Uterus (tissue), 4 donors: ENCODE results near the gene BDKRB2. TPM values are rescaled to one million over a fixed set of nuclear protein-coding genes. Genes with fewer than 3 reads are reported as not detected.
A peak's percentile ranks its signal among the peaks of the same experiment; 100 is the strongest.

ENCODE experiments used
- DNase-seq, 2 donors: peaks; one replicate each; pipeline ENCODE4 v3.0.0-alpha.2; 2019 to 2020
- H3K27ac ChIP-seq, 2 donors: fragments of 200-600 bp; sonication (generic); 1 replicate in 1 of 2; 2 replicates in 1 of 2; pipeline ENCODE4 v1.5.1; 2016 to 2018
- H3K27me3 ChIP-seq, 2 donors: fragments of 200-600 bp; sonication (generic); one replicate each; pipeline ENCODE4 v1.5.1; 2018 to 2019; ENCODE audit warnings: control low read depth in 1 of 2
- H3K36me3 ChIP-seq, 2 donors: fragments of 200-600 bp; sonication (generic); one replicate each; pipeline ENCODE4 v1.5.1; 2019; ENCODE audit warnings: control low read depth in 1 of 2
- H3K4me1 ChIP-seq, 2 donors: fragments of 200-600 bp; sonication (generic); one replicate each; pipeline ENCODE4 v1.5.1; 2018 to 2019; ENCODE audit warnings: control low read depth in 1 of 2
- H3K4me3 ChIP-seq, 2 donors: fragments of 200-600 bp; sonication (generic); 1 replicate in 1 of 2; 2 replicates in 1 of 2; pipeline ENCODE4 v1.5.1; 2018 to 2019; ENCODE audit warnings: mild to moderate bottlenecking in 1 of 2
- H3K9me3 ChIP-seq, 2 donors: fragments of 200-600 bp; sonication (generic); one replicate each; pipeline ENCODE4 v1.5.1; 2019; ENCODE audit warnings: control low read depth in 1 of 2
- POLR2A ChIP-seq, 2 donors: fragments of 450-650 bp; IDR thresholded peaks; one replicate each; pipeline ENCODE4 v1.6.1; 2016; ENCODE audit warnings: antibody characterized with exemption in 2 of 2, mild to moderate bottlenecking in 1 of 2, moderate library complexity in 1 of 2
- intact Hi-C: fragments of 100-400 bp; cut with DNase I; formaldehyde crosslinking; loops from one replicate; pipeline ENCODE4 v1.15.1; 2023; ENCODE audit warnings: low total_unique reads
- total RNA-seq, 4 donors: library from RNA; depleted of rRNA in 3 of 4; stranded (reverse); fragments of >200 nt in 3 of 4; gene quantifications; one replicate each; pipeline versions ENCODE4 v1.1.0 to v1.2.4, GENCODE V29; 2014 to 2023
- TF ChIP-seq, protein P1 (sequence below), 4 experiments: fragments of 200-600 bp in 2 of 4; fragments of 450-650 bp in 2 of 4; sonication (generic) in 2 of 4; IDR thresholded peaks; one replicate each; pipeline ENCODE4 v1.5.1; 2016 to 2019; ENCODE audit warnings: antibody characterized with exemption in 4 of 4, mild to moderate bottlenecking in 2 of 4, moderate library complexity in 1 of 4
- donor health status: DM: yes; HTN: yes; CAD: no.

BDKRB2 gene
- total RNA-seq, 4 donors from 2014 or later = 4.4 to 34.6 (median 11.1) TPM

DNA sequence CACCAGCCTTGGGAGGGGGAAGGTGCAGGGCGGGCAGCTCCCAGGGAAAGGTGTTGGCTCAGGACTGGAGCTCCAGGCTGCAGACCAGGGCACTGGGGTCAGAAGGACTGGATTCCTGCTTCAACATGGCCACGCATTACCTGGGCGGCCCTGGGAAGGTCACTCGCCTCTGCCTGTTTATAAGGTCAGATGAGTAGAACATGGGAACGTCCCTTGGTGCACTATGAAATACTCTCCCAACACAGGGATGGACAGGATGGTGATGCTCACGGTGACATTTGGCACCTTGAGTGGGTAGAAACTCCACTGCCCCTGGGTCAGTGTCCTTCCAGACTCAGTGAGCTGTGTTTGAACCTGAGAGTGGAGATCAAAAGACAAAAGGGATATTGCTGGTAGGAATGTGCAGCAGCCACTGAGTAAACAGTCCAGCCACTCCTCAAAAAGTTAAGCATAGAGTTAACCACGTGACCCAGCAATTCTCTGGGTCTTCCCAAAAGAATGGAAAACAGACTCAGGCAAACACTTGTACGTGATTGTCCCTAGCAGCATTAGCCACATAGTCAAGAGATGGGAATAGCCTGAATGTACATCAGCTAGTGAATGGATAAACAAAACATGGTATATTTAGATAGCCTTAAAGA lies 9.1 kb upstream of the BDKRB2 start:
- H3K27ac ChIP-seq = no peak overlapping the region
- no peaks in the 10 kb centered on the region for H3K36me3 ChIP-seq
- intact Hi-C loops = no loop called here
- TF ChIP-seq POLR2A (IDR thresholded peaks at IDR 0.05) = no peak
- TF ChIP-seq, protein P1, sequence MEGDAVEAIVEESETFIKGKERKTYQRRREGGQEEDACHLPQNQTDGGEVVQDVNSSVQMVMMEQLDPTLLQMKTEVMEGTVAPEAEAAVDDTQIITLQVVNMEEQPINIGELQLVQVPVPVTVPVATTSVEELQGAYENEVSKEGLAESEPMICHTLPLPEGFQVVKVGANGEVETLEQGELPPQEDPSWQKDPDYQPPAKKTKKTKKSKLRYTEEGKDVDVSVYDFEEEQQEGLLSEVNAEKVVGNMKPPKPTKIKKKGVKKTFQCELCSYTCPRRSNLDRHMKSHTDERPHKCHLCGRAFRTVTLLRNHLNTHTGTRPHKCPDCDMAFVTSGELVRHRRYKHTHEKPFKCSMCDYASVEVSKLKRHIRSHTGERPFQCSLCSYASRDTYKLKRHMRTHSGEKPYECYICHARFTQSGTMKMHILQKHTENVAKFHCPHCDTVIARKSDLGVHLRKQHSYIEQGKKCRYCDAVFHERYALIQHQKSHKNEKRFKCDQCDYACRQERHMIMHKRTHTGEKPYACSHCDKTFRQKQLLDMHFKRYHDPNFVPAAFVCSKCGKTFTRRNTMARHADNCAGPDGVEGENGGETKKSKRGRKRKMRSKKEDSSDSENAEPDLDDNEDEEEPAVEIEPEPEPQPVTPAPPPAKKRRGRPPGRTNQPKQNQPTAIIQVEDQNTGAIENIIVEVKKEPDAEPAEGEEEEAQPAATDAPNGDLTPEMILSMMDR (IDR thresholded peaks at IDR 0.05) = no peak
- no peak overlapping the region for H3K4me3 ChIP-seq
- DNase-seq = no peak
- H3K9me3 ChIP-seq = no peaks in the 10 kb centered on the region
- H3K27me3 ChIP-seq = no peaks in the 10 kb centered on the region
- H3K4me1 ChIP-seq = no peaks in the 10 kb centered on the region

DNA sequence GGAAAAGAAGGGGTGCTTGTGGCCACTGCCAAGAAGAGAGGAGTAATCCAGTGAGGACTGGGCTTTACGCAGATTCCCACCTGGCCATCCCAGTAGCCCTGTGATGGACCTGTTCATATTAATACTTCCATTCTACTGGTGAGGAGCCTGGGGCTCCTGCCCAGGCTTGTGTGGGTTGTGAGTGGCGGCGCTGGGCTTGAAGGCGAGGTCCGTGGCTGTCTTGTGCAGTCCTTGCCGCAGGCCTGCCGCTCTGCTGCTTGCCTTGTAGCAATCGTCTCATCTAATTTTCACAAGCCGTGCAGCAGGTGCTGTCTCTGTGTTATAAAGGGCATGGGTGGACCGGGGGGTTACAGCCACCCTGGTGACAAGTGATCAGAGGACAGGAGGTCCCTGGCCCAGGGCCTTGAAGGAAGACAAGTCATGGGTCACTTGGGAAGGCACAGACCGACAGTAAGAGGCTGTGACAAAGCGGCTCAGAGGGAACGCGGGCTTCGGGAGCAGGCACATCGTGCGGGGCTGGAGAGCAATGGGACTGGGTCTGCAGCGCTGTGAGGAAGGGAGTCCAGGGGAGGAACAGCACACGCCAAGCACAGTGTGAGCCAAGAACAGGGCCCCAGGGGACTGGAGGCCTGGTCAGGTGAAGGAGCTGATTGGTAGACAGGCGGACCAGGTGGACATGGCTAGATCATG lies 7.3 kb upstream of the BDKRB2 start:
- intact Hi-C loops = no loop called here
- TF ChIP-seq, protein P1 (IDR thresholded peaks at IDR 0.05) = no peak
- TF ChIP-seq POLR2A (IDR thresholded peaks at IDR 0.05) = no peak
- H3K4me1 ChIP-seq = no peaks in the 10 kb centered on the region
- DNase-seq = no peak
- no peak overlapping the region for H3K4me3 ChIP-seq
- H3K27me3 ChIP-seq = no peaks in the 10 kb centered on the region
- peak overlapping the region in 1 of 2 donors; percentile 63 for H3K27ac ChIP-seq
- no peaks in the 10 kb centered on the region for H3K9me3 ChIP-seq
- H3K36me3 ChIP-seq = no peaks in the 10 kb centered on the region

DNA sequence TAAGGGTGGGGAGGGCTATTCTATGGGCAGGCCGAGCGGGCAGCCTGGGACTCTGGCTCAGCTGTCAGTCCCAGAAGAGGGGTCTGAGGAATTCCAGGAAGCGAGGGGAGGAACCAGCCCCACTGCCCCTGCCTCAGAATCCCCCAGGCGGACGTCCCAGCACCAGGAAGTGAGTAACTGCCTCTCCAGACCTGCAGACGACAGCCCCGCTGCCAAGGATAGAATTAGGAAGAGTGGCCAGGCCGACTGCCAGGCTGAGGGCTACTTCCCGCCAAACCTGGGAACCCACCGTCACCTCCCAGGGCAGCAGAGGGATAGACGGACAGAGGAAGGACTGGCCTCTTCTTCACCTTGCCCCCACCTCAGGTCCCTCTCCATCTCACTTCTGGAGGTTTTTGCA lies 6.7 kb upstream of the BDKRB2 start:
- no peak for TF ChIP-seq POLR2A (IDR thresholded peaks at IDR 0.05)
- TF ChIP-seq, protein P1 (IDR thresholded peaks at IDR 0.05) = no peak
- H3K27ac ChIP-seq = peak overlapping the region; percentile 34 to 63
- H3K27me3 ChIP-seq = no peaks in the 10 kb centered on the region
- H3K36me3 ChIP-seq = no peaks in the 10 kb centered on the region
- H3K9me3 ChIP-seq = no peaks in the 10 kb centered on the region
- intact Hi-C loops = no loop called here
- no peaks in the 10 kb centered on the region for H3K4me1 ChIP-seq
- no peak overlapping the region for H3K4me3 ChIP-seq
- DNase-seq = no peak

DNA sequence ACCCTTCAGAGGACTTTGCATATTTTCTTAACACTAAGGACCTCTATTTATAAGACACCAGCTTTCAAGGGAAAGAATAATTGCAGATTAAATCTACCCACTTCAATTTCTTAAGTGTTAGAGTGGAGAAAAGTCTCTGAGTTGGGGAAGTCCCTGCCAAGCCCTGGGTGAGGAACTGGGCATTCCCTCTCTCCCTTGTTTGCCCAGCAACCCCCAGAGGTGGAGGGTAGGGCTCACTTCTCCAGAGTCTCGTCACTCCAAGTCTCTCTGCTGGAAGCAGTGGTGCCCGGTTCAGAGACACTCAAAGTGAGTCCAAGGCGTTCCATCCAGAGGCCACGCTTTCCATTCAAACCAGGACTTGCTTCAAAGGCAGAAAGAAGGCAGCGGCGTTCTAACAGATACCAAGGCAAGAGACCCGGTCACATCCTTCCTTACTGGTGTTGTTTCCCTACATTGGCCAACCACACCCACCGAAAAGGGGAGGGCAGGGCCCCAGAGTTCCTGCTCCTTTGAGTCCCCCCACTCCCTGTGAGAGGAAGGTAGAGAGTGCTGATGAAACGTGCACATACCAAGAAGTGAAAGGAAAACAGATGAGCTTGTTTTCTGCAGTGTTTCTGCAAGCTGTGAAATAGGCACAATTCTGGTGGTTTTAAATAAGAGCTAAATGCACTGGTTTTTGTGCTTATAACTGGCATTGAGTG lies 6.1 kb upstream of the BDKRB2 start:
- TF ChIP-seq POLR2A (IDR thresholded peaks at IDR 0.05) = no peak
- TF ChIP-seq, protein P1 (IDR thresholded peaks at IDR 0.05) = no peak
- Histone ChIP-seq H3K36me3 (no peaks in the 10 kb centered on the region), H3K27ac (peak overlapping the region; percentile 34 to 63), H3K4me3 (no peak overlapping the region), H3K4me1 (no peaks in the 10 kb centered on the region), H3K27me3 (no peaks in the 10 kb centered on the region), H3K9me3 (no peaks in the 10 kb centered on the region)
- DNase-seq = no peak
- intact Hi-C loops = no loop called here

DNA sequence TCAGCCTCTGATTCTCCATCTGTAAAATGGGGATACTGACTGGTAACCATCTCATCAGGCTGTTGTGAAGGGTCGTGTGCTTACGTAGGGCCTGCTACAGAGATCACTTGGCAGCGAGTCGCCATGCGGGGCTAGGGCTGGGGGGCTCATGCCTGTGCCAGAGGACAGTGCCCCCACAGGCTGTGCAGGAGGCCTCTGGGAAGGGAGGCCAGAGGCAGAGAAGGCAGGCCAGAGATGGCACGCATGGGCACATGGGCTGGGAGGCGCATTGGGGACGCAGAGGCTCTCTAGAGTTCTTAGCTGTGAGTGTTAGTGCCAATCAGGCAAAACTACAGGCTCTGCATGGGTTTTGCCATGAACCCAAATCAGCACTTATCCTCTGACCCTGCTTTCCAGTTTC lies 3.5 kb upstream of the BDKRB2 start:
- intact Hi-C loops = no loop called here
- DNase-seq = no peak
- no peaks in the 10 kb centered on the region for H3K36me3 ChIP-seq
- TF ChIP-seq, protein P1 (IDR thresholded peaks at IDR 0.05) = no peak
- TF ChIP-seq POLR2A (IDR thresholded peaks at IDR 0.05) = no peak
- no peaks in the 10 kb centered on the region for H3K4me1 ChIP-seq
- no peaks in the 10 kb centered on the region for H3K9me3 ChIP-seq
- H3K27ac ChIP-seq = no peak overlapping the region
- H3K27me3 ChIP-seq = no peaks in the 10 kb centered on the region
- H3K4me3 ChIP-seq = no peak overlapping the region
